Astrocyte (in vitro differentiated cells and primary cell): Measurements from ENCODE around the gene NIPBL. TPM values are rescaled to one million over a fixed set of nuclear protein-coding genes. Genes with fewer than 3 reads are reported as not detected.
"Not testable (repeated sequence)": the region's sequence is repeated elsewhere in the genome, so short reads cannot be mapped to it uniquely, and the experiment has no call there.

Experiments used
- DNase-seq: peaks from one replicate; pipeline ENCODE4 v3.0.0-alpha.2; 2010; ENCODE audit warnings: low read depth
- FAIRE-seq: peaks from 2 replicates; lab custom pipeline; 2011; peaks lifted over from hg19 to GRCh38; lab: Jason Lieb, UNC
- H2AFZ ChIP-seq: 2 replicates; pipeline ENCODE4 v1.6.0; 2012; ENCODE audit warnings: low read depth, low read length, inconsistent platforms
- H3K27ac ChIP-seq: 2 replicates; pipeline ENCODE4 v1.5.1; 2011; ENCODE audit warnings: low read depth, low read length, inconsistent platforms
- H3K27me3 ChIP-seq: 2 replicates; pipeline ENCODE4 v1.6.0; 2011; ENCODE audit warnings: low read length, inconsistent platforms; ENCODE audit not compliant: insufficient read depth
- H3K36me3 ChIP-seq: 2 replicates; pipeline ENCODE4 v1.5.1; 2011; ENCODE audit warnings: low read length, inconsistent platforms; ENCODE audit not compliant: insufficient read depth
- H3K4me1 ChIP-seq: 2 replicates; pipeline ENCODE4 v1.5.1; 2011; ENCODE audit warnings: low read length, inconsistent platforms; ENCODE audit not compliant: insufficient read depth
- H3K4me2 ChIP-seq: 2 replicates; pipeline ENCODE4 v1.6.0; 2012; ENCODE audit warnings: low read length, inconsistent platforms
- H3K4me3 ChIP-seq: 2 replicates; pipeline ENCODE4 v1.5.1; 2011; ENCODE audit warnings: low read depth, mild to moderate bottlenecking, low read length, inconsistent platforms; ENCODE audit not compliant: insufficient read depth
- H3K79me2 ChIP-seq: 2 replicates; pipeline ENCODE4 v1.6.0; 2012; ENCODE audit warnings: mild to moderate bottlenecking, low read length, inconsistent platforms; ENCODE audit not compliant: insufficient read depth
- H3K9ac ChIP-seq: 2 replicates; pipeline ENCODE4 v1.6.0; 2012; ENCODE audit warnings: mild to moderate bottlenecking, low read length, inconsistent platforms
- H3K9me3 ChIP-seq: 2 replicates; pipeline ENCODE4 v1.5.1; 2012; ENCODE audit warnings: low read depth, mild to moderate bottlenecking, low read length, inconsistent platforms; ENCODE audit not compliant: insufficient read depth
- H4K20me1 ChIP-seq: 2 replicates; pipeline ENCODE4 v1.6.0; 2012; ENCODE audit warnings: low read length, inconsistent platforms; ENCODE audit not compliant: insufficient read depth
- H3K27ac Mint-ChIP-seq: one replicate; pipeline ENCODE4 v1.8.0; 2021; ENCODE audit warnings: mild to moderate bottlenecking, mixed read lengths; ENCODE audit not compliant: unreplicated experiment
- H3K27me3 Mint-ChIP-seq: one replicate; pipeline ENCODE4 v1.8.0; 2021; ENCODE audit warnings: low read depth, mixed read lengths; ENCODE audit not compliant: unreplicated experiment
- H3K36me3 Mint-ChIP-seq: one replicate; pipeline ENCODE4 v1.8.0; 2021; ENCODE audit warnings: low read depth, mixed read lengths; ENCODE audit not compliant: unreplicated experiment
- H3K4me1 Mint-ChIP-seq: one replicate; pipeline ENCODE4 v1.8.0; 2021; ENCODE audit warnings: low read depth, mixed read lengths; ENCODE audit not compliant: unreplicated experiment
- H3K4me3 Mint-ChIP-seq: one replicate; pipeline ENCODE4 v1.8.0; 2021; ENCODE audit warnings: mild to moderate bottlenecking, moderate library complexity, mixed read lengths; ENCODE audit not compliant: unreplicated experiment
- H3K9me3 Mint-ChIP-seq: one replicate; pipeline ENCODE4 v1.8.0; 2021; ENCODE audit warnings: mild to moderate bottlenecking, mixed read lengths; ENCODE audit not compliant: unreplicated experiment
- EZH2 ChIP-seq: IDR thresholded peaks from 2 replicates; pipeline ENCODE4 v1.6.1; 2012; ENCODE audit warnings: mild to moderate bottlenecking, low read length, inconsistent platforms; ENCODE audit not compliant: insufficient read depth
- total RNA-seq: library from RNA; stranded (reverse); gene quantifications from 2 replicates; pipeline ENCODE4 v1.2.1, GENCODE V29; 2021
- TF ChIP-seq, protein P1 (sequence below): IDR thresholded peaks from 2 replicates; pipeline ENCODE4 v1.5.1; 2011; ENCODE audit warnings: low read depth, mild to moderate bottlenecking, inconsistent platforms, low read length, moderate library complexity; ENCODE audit not compliant: insufficient read depth

The NIPBL gene
- total RNA-seq, 1 donor from 2014 or later: 45.3 TPM

DNA sequence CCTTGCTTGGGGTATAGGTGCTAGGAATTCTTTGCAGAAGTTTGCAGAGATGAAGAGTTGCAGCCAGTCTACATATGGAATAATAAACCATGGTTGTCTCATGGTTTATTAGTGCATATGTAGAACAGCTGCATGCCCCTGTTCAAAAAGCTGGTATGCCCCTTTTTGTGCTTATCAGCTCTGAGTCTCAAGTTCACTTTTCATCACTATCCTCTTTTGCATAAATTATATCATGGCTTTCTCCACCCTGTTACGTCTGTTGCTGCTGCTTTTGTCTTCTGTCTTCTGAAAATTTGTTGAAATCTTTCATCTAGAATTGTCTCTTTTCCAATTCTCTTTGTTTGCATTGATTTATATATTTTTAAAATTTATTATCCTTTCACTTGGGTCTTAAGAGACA lies 200.6 kb downstream of the NIPBL start:
- no peak for FAIRE-seq
- H3K9me3 ChIP-seq: no peaks in the 10 kb centered on the region
- no peak overlapping the region for H3K4me3 ChIP-seq
- H4K20me1 ChIP-seq: no peaks in the 10 kb centered on the region
- Mint-ChIP-seq H3K27ac (no peak overlapping the region), H3K36me3 (peaks cover 11% of the 10 kb centered on the region), H3K27me3 (no peaks in the 10 kb centered on the region), H3K9me3 (no peaks in the 10 kb centered on the region), H3K4me3 (no peak overlapping the region), H3K4me1 (peaks cover under 1% of the 10 kb centered on the region)
- peaks cover 8% of the 10 kb centered on the region for H3K36me3 ChIP-seq
- no peak overlapping the region for H2AFZ ChIP-seq
- H3K27ac ChIP-seq: no peak overlapping the region
- H3K9ac ChIP-seq: no peak overlapping the region
- no peak for DNase-seq
- peaks cover 7% of the 10 kb centered on the region for H3K4me1 ChIP-seq
- no peaks in the 10 kb centered on the region for H3K79me2 ChIP-seq
- no peak for TF ChIP-seq EZH2
- H3K27me3 ChIP-seq: no peaks in the 10 kb centered on the region
- H3K4me2 ChIP-seq: no peak overlapping the region

GRCh38 chr5:37080697-37081096 lies 204.1 kb downstream of the NIPBL start:
- H3K4me3 Mint-ChIP-seq: no peak overlapping the region

GRCh38 chr5:37082977-37083376 lies 206.4 kb downstream of the NIPBL start:
- Mint-ChIP-seq H3K36me3 (peaks cover 21% of the 10 kb centered on the region), H3K4me1 (peaks cover 14% of the 10 kb centered on the region)
- H3K27me3 ChIP-seq, H3K4me3 Mint-ChIP-seq, H3K27me3 Mint-ChIP-seq, H3K9ac ChIP-seq, H2AFZ ChIP-seq, H3K79me2 ChIP-seq, H3K4me2 ChIP-seq, H3K27ac ChIP-seq, H3K4me1 ChIP-seq, FAIRE-seq, H3K36me3 ChIP-seq, H3K27ac Mint-ChIP-seq, DNase-seq, H4K20me1 ChIP-seq, H3K9me3 ChIP-seq, H3K4me3 ChIP-seq, H3K9me3 Mint-ChIP-seq: not testable (repeated sequence)

More at GRCh38 chr5:37080697-37081096, 204.1 kb downstream of the NIPBL start:
- no peak for TF ChIP-seq EZH2
- TF ChIP-seq, protein P1, sequence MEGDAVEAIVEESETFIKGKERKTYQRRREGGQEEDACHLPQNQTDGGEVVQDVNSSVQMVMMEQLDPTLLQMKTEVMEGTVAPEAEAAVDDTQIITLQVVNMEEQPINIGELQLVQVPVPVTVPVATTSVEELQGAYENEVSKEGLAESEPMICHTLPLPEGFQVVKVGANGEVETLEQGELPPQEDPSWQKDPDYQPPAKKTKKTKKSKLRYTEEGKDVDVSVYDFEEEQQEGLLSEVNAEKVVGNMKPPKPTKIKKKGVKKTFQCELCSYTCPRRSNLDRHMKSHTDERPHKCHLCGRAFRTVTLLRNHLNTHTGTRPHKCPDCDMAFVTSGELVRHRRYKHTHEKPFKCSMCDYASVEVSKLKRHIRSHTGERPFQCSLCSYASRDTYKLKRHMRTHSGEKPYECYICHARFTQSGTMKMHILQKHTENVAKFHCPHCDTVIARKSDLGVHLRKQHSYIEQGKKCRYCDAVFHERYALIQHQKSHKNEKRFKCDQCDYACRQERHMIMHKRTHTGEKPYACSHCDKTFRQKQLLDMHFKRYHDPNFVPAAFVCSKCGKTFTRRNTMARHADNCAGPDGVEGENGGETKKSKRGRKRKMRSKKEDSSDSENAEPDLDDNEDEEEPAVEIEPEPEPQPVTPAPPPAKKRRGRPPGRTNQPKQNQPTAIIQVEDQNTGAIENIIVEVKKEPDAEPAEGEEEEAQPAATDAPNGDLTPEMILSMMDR: no peak
- H2AFZ ChIP-seq: no peak overlapping the region
- Mint-ChIP-seq H3K27ac (no peak overlapping the region), H3K9me3 (no peaks in the 10 kb centered on the region), H3K4me1 (peaks cover 14% of the 10 kb centered on the region), H3K27me3 (no peaks in the 10 kb centered on the region), H3K36me3 (peaks cover 18% of the 10 kb centered on the region)
- H3K36me3 ChIP-seq: peaks cover 8% of the 10 kb centered on the region
- peaks cover 4% of the 10 kb centered on the region for H3K9me3 ChIP-seq
- no peak overlapping the region for H3K4me2 ChIP-seq
- no peaks in the 10 kb centered on the region for H3K4me1 ChIP-seq
- no peak overlapping the region for H3K4me3 ChIP-seq
- H3K9ac ChIP-seq: no peak overlapping the region
- DNase-seq: no peak
- H3K27ac ChIP-seq: no peak overlapping the region
- H4K20me1 ChIP-seq: no peaks in the 10 kb centered on the region
- H3K79me2 ChIP-seq: no peaks in the 10 kb centered on the region
- no peaks in the 10 kb centered on the region for H3K27me3 ChIP-seq
- FAIRE-seq: no peak

- H3K27me3 Mint-ChIP-seq, FAIRE-seq, H3K27ac Mint-ChIP-seq, H2AFZ ChIP-seq, DNase-seq, H3K27ac ChIP-seq, H3K9me3 ChIP-seq, H3K36me3 ChIP-seq, H3K4me1 ChIP-seq, H3K79me2 ChIP-seq, H3K4me2 ChIP-seq, H3K4me3 ChIP-seq, H3K36me3 Mint-ChIP-seq, H3K9ac ChIP-seq, H3K9me3 Mint-ChIP-seq, H3K27me3 ChIP-seq, H3K4me3 Mint-ChIP-seq, H4K20me1 ChIP-seq: not testable (repeated sequence)
- peaks cover 14% of the 10 kb centered on the region for H3K4me1 Mint-ChIP-seq
Measured at GRCh38 chr5:37086026-37086425, 209.5 kb downstream of the NIPBL start.
